HepG2 (cell line): Measurements from ENCODE around the gene MAP3K5. TPM values are rescaled to one million over a fixed set of nuclear protein-coding genes. Genes with fewer than 3 reads are reported as not detected.

Experiments
- ATAC-seq: fragments of 200-7000 bp; cut with Tn5 transposase; 3 replicates; pipeline ENCODE4 v1.9.1; 2020; ENCODE audit warnings: mild to moderate bottlenecking, moderate library complexity
- BruUV-seq: library from RNA; stranded (reverse); fragments of 400-500 nt; replicated peaks from 2 replicates; lab custom pipeline; 2021; lab: Mats Ljungman, UMichigan
- CTCF ChIA-PET: fragments of 300-600 bp; formaldehyde crosslinking; extraction: SDS; loops from one replicate; lab custom pipeline; 2021; ENCODE audit warnings: low total read pairs, inconsistent platforms, low intra/inter-chr PET ratio; lab: Yijun Ruan, JAX
- POLR2A ChIA-PET: fragments of 350-600 bp; sonication (Branson Sonifier 250); formaldehyde crosslinking; loops from one replicate; lab custom pipeline; 2020; ENCODE audit warnings: antibody characterized with exemption, inconsistent platforms; lab: Yijun Ruan, JAX
- DNase-seq: peaks from one replicate; pipeline ENCODE4 v3.0.0-alpha.2; 2015; ENCODE audit warnings: low spot score
- FAIRE-seq: peaks from 3 replicates; lab custom pipeline; 2011; peaks lifted over from hg19 to GRCh38; lab: Jason Lieb, UNC
- H2AFZ ChIP-seq: one replicate; pipeline ENCODE4 v1.6.1; 2011; ENCODE audit warnings: low read length, inconsistent platforms
- H3K27ac ChIP-seq: fragments of 300-600 bp; 3 replicates; pipeline ENCODE4 v1.8.0; 2011; ENCODE audit warnings: mixed run types, mild to moderate bottlenecking, mixed read lengths, low read length, inconsistent platforms; ENCODE audit not compliant: insufficient read depth; ENCODE audit errors: extremely low read length
- H3K27me3 ChIP-seq, 2 experiments: fragments of 200-600 bp in 1 of 2; 2 replicates in 1 of 2; 3 replicates in 1 of 2; pipeline versions ENCODE4 v1.6.0 to v1.8.0; 2011; ENCODE audit warnings: low read length in 2 of 2, mild to moderate bottlenecking in 2 of 2, moderate library complexity in 2 of 2, inconsistent platforms in 1 of 2; ENCODE audit not compliant: insufficient read depth in 2 of 2, control insufficient read depth in 1 of 2
- H3K36me3 ChIP-seq, 2 experiments: fragments of 200-600 bp in 1 of 2; replicated peaks in 1 of 2; 2 replicates in 1 of 2; 3 replicates in 1 of 2; pipeline versions ENCODE4 v1.5.1 to v1.8.0; 2011; ENCODE audit warnings: low read length in 2 of 2, inconsistent platforms in 1 of 2; ENCODE audit not compliant: insufficient read depth in 2 of 2, control insufficient read depth in 1 of 2
- H3K4me1 ChIP-seq: 2 replicates; pipeline ENCODE4 v1.5.1; 2012; ENCODE audit warnings: low read length, inconsistent platforms; ENCODE audit not compliant: insufficient read depth
- H3K4me2 ChIP-seq: 2 replicates; pipeline ENCODE4 v1.6.0; 2011; ENCODE audit warnings: low read depth, low read length, inconsistent platforms
- H3K4me3 ChIP-seq, 3 experiments: fragments of 200-600 bp in 1 of 3; sonication (generic), shearing (Covaris generic) in 1 of 3; replicated peaks in 1 of 3; 2 replicates each; pipeline ENCODE4 v1.5.1; 2011 to 2016; ENCODE audit warnings: low read length in 3 of 3, inconsistent platforms in 2 of 3, low read depth in 2 of 3, mild to moderate bottlenecking in 2 of 3, control low read depth in 1 of 3, mixed read lengths in 1 of 3; ENCODE audit not compliant: insufficient read depth in 1 of 3
- H3K79me2 ChIP-seq: one replicate; pipeline ENCODE4 v1.6.1; 2011; ENCODE audit warnings: low read length, inconsistent platforms; ENCODE audit not compliant: insufficient read depth
- H3K9ac ChIP-seq: 2 replicates; pipeline ENCODE4 v1.6.0; 2011; ENCODE audit warnings: mild to moderate bottlenecking, low read depth, low read length, inconsistent platforms; ENCODE audit not compliant: insufficient read depth
- H3K9me3 ChIP-seq: 2 replicates; pipeline ENCODE4 v1.5.1; 2012; ENCODE audit warnings: mild to moderate bottlenecking, low read length
- H4K20me1 ChIP-seq: 2 replicates; pipeline ENCODE4 v1.6.0; 2011; ENCODE audit warnings: inconsistent platforms, mild to moderate bottlenecking, low read length, moderate library complexity; ENCODE audit not compliant: insufficient read depth
- KDM1A ChIP-seq: IDR thresholded peaks from 2 replicates; pipeline ENCODE4 v1.6.1; 2016; ENCODE audit warnings: missing compliant biosample characterization
- SP5 ChIP-seq: IDR thresholded peaks from 2 replicates; pipeline ENCODE4 v1.6.1; 2016; ENCODE audit warnings: low read depth, borderline replicate concordance
- TBP ChIP-seq: sonication (generic); formaldehyde crosslinking; IDR thresholded peaks from 2 replicates; pipeline ENCODE4 v1.5.0; 2020; ENCODE audit warnings: missing genetic modification reagents
- TP53 ChIP-seq: sonication (generic); formaldehyde crosslinking; conservative IDR thresholded peaks from 2 replicates; pipeline ENCODE4 v1.4.0; 2020; ENCODE audit warnings: missing genetic modification reagents
- ZBTB42 ChIP-seq: sonication (generic); formaldehyde crosslinking; IDR thresholded peaks from 2 replicates; pipeline ENCODE4 v1.5.0; 2020; ENCODE audit warnings: mild to moderate bottlenecking, missing genetic modification reagents
- ZFP36L2 ChIP-seq: sonication (generic); formaldehyde crosslinking; IDR thresholded peaks from 2 replicates; pipeline ENCODE4 v1.4.0; 2020; ENCODE audit warnings: missing genetic modification reagents
- ZNF260 ChIP-seq: sonication (generic); formaldehyde crosslinking; IDR thresholded peaks from 2 replicates; pipeline ENCODE4 v1.4.0; 2020; ENCODE audit warnings: missing genetic modification reagents, low read depth, mild to moderate bottlenecking, borderline replicate concordance
- ZNF710 ChIP-seq: sonication (generic); formaldehyde crosslinking; IDR thresholded peaks from 2 replicates; pipeline ENCODE4 v1.5.0; 2020; ENCODE audit warnings: mild to moderate bottlenecking, missing genetic modification reagents, borderline replicate concordance
- WGBS: methylation state at CpG from one replicate; pipeline ENCODE4 v1.1.6; 2017; ENCODE audit warnings: low lambda C conversion rate; 5-methylcytosine and 5-hydroxymethylcytosine counted together
- in situ Hi-C: cut with HindIII; loops from 2 replicates; pipeline ENCODE4 v1.10.0; 2017; ENCODE audit warnings: low pct_unique_long_range_greater_than_20kb; ENCODE audit not compliant: extremely low pct_ligation_motif_present
- intact Hi-C: fragments of 100-400 bp; cut with micrococcal nuclease; formaldehyde crosslinking; loops from one replicate; pipeline ENCODE4 v1.10.0; 2022; ENCODE audit not compliant: unreplicated experiment
- polyA plus RNA-seq, 8 experiments: library from polyadenylated mRNA; depleted of rRNA in 3 of 8; stranded (reverse) in 7 of 8; unstranded in 1 of 8; fragments of >200 nt; fragmentation: Illumina TruSeq in 4 of 8; extraction: Trizol in 4 of 8; gene quantifications; 2 replicates each; pipeline versions ENCODE4 v1.2.1 to v1.2.3, GENCODE V29; 2011 to 2016; ENCODE audit warnings: low read depth in 4 of 8, missing spikeins in 1 of 8, mixed read lengths in 1 of 8; ENCODE audit not compliant: insufficient read depth in 1 of 8
- total RNA-seq, 5 experiments: library from RNA; depleted of rRNA; stranded (reverse); fragments of >200 nt; fragmentation: Illumina TruSeq; extraction: Trizol; gene quantifications; 2 replicates each; pipeline ENCODE4 v1.2.3, GENCODE V29; 2016; ENCODE audit warnings: low read depth in 1 of 5
- TF ChIP-seq, protein P1 (sequence below): fragments of 450-650 bp; IDR thresholded peaks from 2 replicates; pipeline ENCODE4 v1.6.1; 2016
- TF ChIP-seq, protein P2 (sequence below): IDR thresholded peaks from 2 replicates; pipeline ENCODE4 v1.6.1; 2016; ENCODE audit warnings: low read depth, borderline replicate concordance

MAP3K5 gene
- total and polyA plus RNA-seq, 2 of the 13 experiments (the other 11 are each of a cell fraction or from before 2014, with no cell fraction given): not detected

GRCh38 chr6:136535880-136536650 lies 256.2 kb downstream of the MAP3K5 start:
- Histone ChIP-seq H3K9ac (no peak overlapping the region), H3K36me3 (no peaks in the 10 kb centered on the region), H3K4me1 (no peaks in the 10 kb centered on the region), H3K9me3 (no peaks in the 10 kb centered on the region), H3K79me2 (no peaks in the 10 kb centered on the region), H4K20me1 (no peaks in the 10 kb centered on the region), H3K4me3 (no peak overlapping the region), H3K27ac (no peak overlapping the region), H3K27me3 (peaks cover 0 to 13% of the 10 kb centered on the region in 2 experiments; a peak in 2 of 5 replicates), H3K4me2 (no peak overlapping the region), H2AFZ (no peak overlapping the region)
- 17% methylated on average over 8 of the region's 8 CpGs for whole genome bisulfite sequencing
- no peak for DNase-seq
- ChIA-PET CTCF (no interaction called here), POLR2A (no interaction called here)
- FAIRE-seq: no peak
- ATAC-seq: no peak
- TF ChIP-seq ZNF710 (no peak), ZFP36L2 (CRISPR knock-in tag) (no peak), TBP (CRISPR knock-in tag) (no peak), SP5 (no peak), ZNF260 (CRISPR knock-in tag) (no peak), TP53 (CRISPR knock-in tag) (no peak), KDM1A (no peak), ZBTB42 (CRISPR knock-in tag) (no peak)
- TF ChIP-seq, protein P1, sequence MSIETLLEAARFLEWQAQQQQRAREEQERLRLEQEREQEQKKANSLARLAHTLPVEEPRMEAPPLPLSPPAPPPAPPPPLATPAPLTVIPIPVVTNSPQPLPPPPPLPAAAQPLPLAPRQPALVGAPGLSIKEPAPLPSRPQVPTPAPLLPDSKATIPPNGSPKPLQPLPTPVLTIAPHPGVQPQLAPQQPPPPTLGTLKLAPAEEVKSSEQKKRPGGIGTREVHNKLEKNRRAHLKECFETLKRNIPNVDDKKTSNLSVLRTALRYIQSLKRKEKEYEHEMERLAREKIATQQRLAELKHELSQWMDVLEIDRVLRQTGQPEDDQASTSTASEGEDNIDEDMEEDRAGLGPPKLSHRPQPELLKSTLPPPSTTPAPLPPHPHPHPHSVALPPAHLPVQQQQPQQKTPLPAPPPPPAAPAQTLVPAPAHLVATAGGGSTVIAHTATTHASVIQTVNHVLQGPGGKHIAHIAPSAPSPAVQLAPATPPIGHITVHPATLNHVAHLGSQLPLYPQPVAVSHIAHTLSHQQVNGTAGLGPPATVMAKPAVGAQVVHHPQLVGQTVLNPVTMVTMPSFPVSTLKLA: no peak
- TF ChIP-seq, protein P2, sequence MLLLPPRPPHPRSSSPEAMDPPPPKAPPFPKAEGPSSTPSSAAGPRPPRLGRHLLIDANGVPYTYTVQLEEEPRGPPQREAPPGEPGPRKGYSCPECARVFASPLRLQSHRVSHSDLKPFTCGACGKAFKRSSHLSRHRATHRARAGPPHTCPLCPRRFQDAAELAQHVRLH: no peak
- BruUV-seq: no TSS peak
- intact Hi-C loops (no loop called here), in situ Hi-C loops (no loop called here)
